Erythroblast (primary cell): ENCODE data around the gene TECPR1.

Experiments used
- GATA1 ChIP-seq: IDR thresholded peaks from 2 replicates; pipeline ENCODE4 v1.6.1; 2011; ENCODE audit warnings: low read depth, mild to moderate bottlenecking, control low read depth, low read length, moderate library complexity
- POLR2A ChIP-seq: IDR thresholded peaks from 2 replicates; pipeline ENCODE4 v1.6.1; 2011; ENCODE audit warnings: mild to moderate bottlenecking, low read length

- TF ChIP-seq POLR2A, result no peak
- TF ChIP-seq GATA1, result no peak
Observed at GRCh38 chr7:98294326-98294725, 42.3 kb upstream of the TECPR1 start.
